C4-2B (cell line): Measurements from ENCODE around the gene HDAC5.

Experiments used
- ZFX ChIP-seq: fragments of 450-650 bp; IDR thresholded peaks from 2 replicates; pipeline ENCODE4 v1.6.1; 2017
- TF ChIP-seq, protein P1 (sequence below): fragments of 450-650 bp; conservative IDR thresholded peaks from 2 replicates; pipeline ENCODE4 v1.5.1; 2017; ENCODE audit warnings: mild to moderate bottlenecking

- TF ChIP-seq, protein P1, sequence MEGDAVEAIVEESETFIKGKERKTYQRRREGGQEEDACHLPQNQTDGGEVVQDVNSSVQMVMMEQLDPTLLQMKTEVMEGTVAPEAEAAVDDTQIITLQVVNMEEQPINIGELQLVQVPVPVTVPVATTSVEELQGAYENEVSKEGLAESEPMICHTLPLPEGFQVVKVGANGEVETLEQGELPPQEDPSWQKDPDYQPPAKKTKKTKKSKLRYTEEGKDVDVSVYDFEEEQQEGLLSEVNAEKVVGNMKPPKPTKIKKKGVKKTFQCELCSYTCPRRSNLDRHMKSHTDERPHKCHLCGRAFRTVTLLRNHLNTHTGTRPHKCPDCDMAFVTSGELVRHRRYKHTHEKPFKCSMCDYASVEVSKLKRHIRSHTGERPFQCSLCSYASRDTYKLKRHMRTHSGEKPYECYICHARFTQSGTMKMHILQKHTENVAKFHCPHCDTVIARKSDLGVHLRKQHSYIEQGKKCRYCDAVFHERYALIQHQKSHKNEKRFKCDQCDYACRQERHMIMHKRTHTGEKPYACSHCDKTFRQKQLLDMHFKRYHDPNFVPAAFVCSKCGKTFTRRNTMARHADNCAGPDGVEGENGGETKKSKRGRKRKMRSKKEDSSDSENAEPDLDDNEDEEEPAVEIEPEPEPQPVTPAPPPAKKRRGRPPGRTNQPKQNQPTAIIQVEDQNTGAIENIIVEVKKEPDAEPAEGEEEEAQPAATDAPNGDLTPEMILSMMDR, result no peak
- TF ChIP-seq ZFX, result no peak
These were observed 36.1 kb downstream of the HDAC5 start for GRCh38 chr17:44087319-44087718.
